Adrenal gland (tissue), 12 donors: ENCODE results near the gene LAPTM5. TPM values are rescaled to one million over a fixed set of nuclear protein-coding genes. Genes with fewer than 3 reads are reported as not detected.

Experiments used
- DNase-seq, 7 donors: peaks; one replicate each; pipeline ENCODE4 v3.0.0-alpha.2; 2019 to 2020
- H3K27ac ChIP-seq, 5 donors: fragments of 200-600 bp; sonication (generic) in 4 of 5; 1 replicate in 3 of 5; 2 replicates in 2 of 5; pipeline versions ENCODE4 v1.5.1 to v1.8.0; 2016 to 2020; ENCODE audit warnings: mild to moderate bottlenecking in 1 of 5
- H3K27me3 ChIP-seq: fragments of 200-600 bp; 2 replicates; pipeline ENCODE4 v1.8.0; 2021
- H3K36me3 ChIP-seq, 2 donors: fragments of 200-600 bp; replicated peaks in 1 of 2; 1 replicate in 1 of 2; 2 replicates in 1 of 2; pipeline versions ENCODE4 v1.5.1 to v1.8.0; 2018 to 2022
- H3K4me1 ChIP-seq, 2 donors: fragments of 200-600 bp; replicated peaks in 1 of 2; 1 replicate in 1 of 2; 2 replicates in 1 of 2; pipeline versions ENCODE4 v1.5.1 to v1.8.0; 2018 to 2021
- H3K4me3 ChIP-seq, 4 donors: fragments of 200-600 bp; sonication (generic) in 3 of 4; one replicate each; pipeline ENCODE4 v1.5.1; 2016 to 2018
- H3K9me3 ChIP-seq, 3 donors: fragments of 200-600 bp; sonication (generic) in 1 of 3; replicated peaks in 1 of 3; 1 replicate in 2 of 3; 2 replicates in 1 of 3; pipeline versions ENCODE4 v1.5.1 to v1.8.0; 2016 to 2021
- POLR2A ChIP-seq, 2 donors: fragments of 450-650 bp; IDR thresholded peaks; one replicate each; pipeline ENCODE4 v1.6.1; 2017; ENCODE audit warnings: antibody characterized with exemption in 2 of 2, mild to moderate bottlenecking in 2 of 2, moderate library complexity in 1 of 2
- WGBS, 4 donors: extraction: QIAGEN DNeasy Blood & Tissue Kit in 2 of 4; methylation state at CpG; one replicate each; pipeline versions ENCODE4 v1.1.5 to v1.1.7; 2013 to 2017; 5-methylcytosine and 5-hydroxymethylcytosine counted together
- intact Hi-C, 2 donors: fragments of 100-400 bp; cut with DNase I; formaldehyde crosslinking; loops; one replicate each; pipeline versions ENCODE4 v1.14.1 to v1.15.0; 2022 to 2023
- polyA plus RNA-seq, 3 donors: library from polyadenylated mRNA; stranded (reverse); fragments of 200-250 nt in 2 of 3; fragments of 350-450 nt in 1 of 3; fragmentation: Illumina TruSeq in 1 of 3; extraction: RNeasy Lipid Tissue Mini Kit (QIAGEN cat#74804) in 1 of 3; gene quantifications; one replicate each; pipeline ENCODE4 v1.2.3, GENCODE V29; 2013 to 2014
- total RNA-seq, 9 donors: library from RNA; depleted of rRNA in 4 of 9; stranded (reverse); fragments of >200 nt in 4 of 9; fragments of 120-200 nt in 1 of 9; fragmentation: NEBNext Ultra II Directional in 1 of 9; extraction: Animal tissue kit (Norgen Biotek cat#: 25700) in 1 of 9; gene quantifications; one replicate each; pipeline versions ENCODE4 v1.1.0 to v1.2.4, GENCODE V29; 2013 to 2023
- TF ChIP-seq, protein P1 (sequence below), 6 experiments: fragments of 450-650 bp in 4 of 6; fragments of 200-600 bp in 2 of 6; sonication (generic) in 1 of 6; IDR thresholded peaks; 1 replicate in 5 of 6; 2 replicates in 1 of 6; pipeline versions ENCODE4 v1.5.1 to v1.8.0; 2016 to 2021; ENCODE audit warnings: antibody characterized with exemption in 6 of 6, mild to moderate bottlenecking in 2 of 6, moderate library complexity in 1 of 6
- donor health status: healthy with polysubstance abuse.
- donor health status: Bipolar disorder and iron deficiency.
- donor health status: DM: yes; HTN: yes; CAD: no.
- donor health status: DM: no; HTN: no; CAD: no.
- donor health status: DM: no; HTN: no; CAD: no.
- donor health status: DM: yes; HTN: yes; CAD: no.

The LAPTM5 gene
- total and polyA plus RNA-seq, 12 donors, result 7.8 to 177 (median 109) TPM

DNA sequence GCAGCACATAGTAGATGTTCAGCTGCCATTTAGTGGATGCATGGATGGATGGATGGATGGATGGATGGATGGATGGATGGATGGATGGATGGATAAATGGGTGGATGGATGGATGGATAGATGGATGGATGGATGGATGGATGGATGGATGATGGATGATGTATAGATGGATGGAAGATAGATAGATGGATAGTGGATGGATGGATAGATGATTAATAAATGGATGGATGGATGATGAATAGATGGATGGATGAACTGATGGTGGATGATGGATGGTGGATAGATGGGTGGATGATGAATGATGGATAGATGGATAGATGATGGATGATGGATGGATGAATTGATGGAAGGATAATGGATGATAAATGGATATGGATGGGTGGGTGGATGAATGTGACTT is 54.8 kb downstream of the LAPTM5 start:
- no peak for DNase-seq
- intact Hi-C loops, result loop anchor here in 1 of 2 donors (10.0 kb wide), 2 partner anchors 318 to 908 kb away; no protein-coding TSS in a partner anchor
- Histone ChIP-seq H3K4me3 (no peak overlapping the region), H3K27ac (no peak overlapping the region), H3K36me3 (no peaks in the 10 kb centered on the region), H3K27me3 (no peaks in the 10 kb centered on the region), H3K9me3 (no peaks in the 10 kb centered on the region), H3K4me1 (peaks cover 0 to 2% of the 10 kb centered on the region in 2 donors)
- no peak for TF ChIP-seq POLR2A (IDR thresholded peaks at IDR 0.05)
- TF ChIP-seq, protein P1, sequence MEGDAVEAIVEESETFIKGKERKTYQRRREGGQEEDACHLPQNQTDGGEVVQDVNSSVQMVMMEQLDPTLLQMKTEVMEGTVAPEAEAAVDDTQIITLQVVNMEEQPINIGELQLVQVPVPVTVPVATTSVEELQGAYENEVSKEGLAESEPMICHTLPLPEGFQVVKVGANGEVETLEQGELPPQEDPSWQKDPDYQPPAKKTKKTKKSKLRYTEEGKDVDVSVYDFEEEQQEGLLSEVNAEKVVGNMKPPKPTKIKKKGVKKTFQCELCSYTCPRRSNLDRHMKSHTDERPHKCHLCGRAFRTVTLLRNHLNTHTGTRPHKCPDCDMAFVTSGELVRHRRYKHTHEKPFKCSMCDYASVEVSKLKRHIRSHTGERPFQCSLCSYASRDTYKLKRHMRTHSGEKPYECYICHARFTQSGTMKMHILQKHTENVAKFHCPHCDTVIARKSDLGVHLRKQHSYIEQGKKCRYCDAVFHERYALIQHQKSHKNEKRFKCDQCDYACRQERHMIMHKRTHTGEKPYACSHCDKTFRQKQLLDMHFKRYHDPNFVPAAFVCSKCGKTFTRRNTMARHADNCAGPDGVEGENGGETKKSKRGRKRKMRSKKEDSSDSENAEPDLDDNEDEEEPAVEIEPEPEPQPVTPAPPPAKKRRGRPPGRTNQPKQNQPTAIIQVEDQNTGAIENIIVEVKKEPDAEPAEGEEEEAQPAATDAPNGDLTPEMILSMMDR (IDR thresholded peaks at IDR 0.05), result no peak

DNA sequence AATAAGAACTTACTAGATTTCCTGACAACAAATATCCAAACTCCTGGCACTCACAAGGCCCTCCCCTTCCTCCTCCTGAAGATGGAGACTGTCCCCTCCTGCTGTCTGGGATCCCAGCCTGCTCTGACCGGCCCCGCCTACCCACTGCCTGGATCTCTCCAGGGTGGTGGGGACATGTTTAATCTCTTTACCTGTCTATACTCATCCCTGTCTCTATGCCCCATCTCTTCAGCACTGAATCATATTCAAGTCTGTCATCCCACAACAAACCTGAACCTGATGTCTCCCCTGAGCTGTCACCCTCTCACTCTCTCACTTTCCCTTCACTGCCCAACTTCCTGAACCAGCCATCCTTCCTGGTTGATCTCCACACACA is 56.3 kb downstream of the LAPTM5 start:
- H3K27ac ChIP-seq, result no peak overlapping the region
- intact Hi-C loops, result loop anchor here in 1 of 2 donors (10.0 kb wide), 2 partner anchors 316 to 906 kb away; no protein-coding TSS in a partner anchor
- H3K9me3 ChIP-seq, result no peaks in the 10 kb centered on the region
- TF ChIP-seq, protein P1 (IDR thresholded peaks at IDR 0.05), result no peak
- no peak for TF ChIP-seq POLR2A (IDR thresholded peaks at IDR 0.05)
- no peaks in the 10 kb centered on the region for H3K36me3 ChIP-seq
- no peak for DNase-seq
- no peak overlapping the region for H3K4me3 ChIP-seq
- 77 to 91% (median 88%) methylated on average over 2 of the region's 2 CpGs for WGBS, 4 donors
- no peaks in the 10 kb centered on the region for H3K27me3 ChIP-seq
- no peaks in the 10 kb centered on the region for H3K4me1 ChIP-seq

GRCh38 chr1:30700528-30701257 is 56.9 kb downstream of the LAPTM5 start:
- Histone ChIP-seq H3K4me1 (no peaks in the 10 kb centered on the region), H3K27ac (no peak overlapping the region), H3K36me3 (no peaks in the 10 kb centered on the region), H3K4me3 (no peak overlapping the region), H3K27me3 (no peaks in the 10 kb centered on the region), H3K9me3 (no peaks in the 10 kb centered on the region)
- no peak for TF ChIP-seq POLR2A (IDR thresholded peaks at IDR 0.05)
- TF ChIP-seq, protein P1 (IDR thresholded peaks at IDR 0.05), result no peak
- DNase-seq, result peak; percentile 77 to 89 (median 86)
- 60 to 75% (median 62%) methylated on average over 5 to 7 of the region's 7 CpGs for WGBS, 4 donors
- intact Hi-C loops, result loop anchor here in 1 of 2 donors (10.0 kb wide), 2 partner anchors 316 to 906 kb away; no protein-coding TSS in a partner anchor

DNA sequence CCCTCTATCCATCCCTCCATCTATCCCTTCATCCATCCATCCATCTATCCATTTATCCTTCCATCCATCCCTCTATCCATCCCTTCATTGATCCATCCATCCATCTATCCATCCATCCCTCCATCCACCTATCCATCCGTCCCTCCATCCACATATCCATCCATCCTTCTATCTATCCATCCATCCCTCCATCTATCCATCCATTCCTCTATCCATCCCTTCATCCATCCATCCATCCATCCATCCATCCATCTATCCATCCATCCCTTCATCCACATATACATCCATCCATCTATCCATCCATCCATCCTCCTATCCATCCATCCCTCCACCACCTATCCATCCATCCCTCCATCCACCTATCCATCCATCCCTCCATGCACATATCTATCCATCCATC is 57.8 kb downstream of the LAPTM5 start:
- no peak overlapping the region for H3K4me3 ChIP-seq
- intact Hi-C loops, result loop anchor here in 1 of 2 donors (10.0 kb wide), 2 partner anchors 315 to 905 kb away; no protein-coding TSS in a partner anchor
- no peaks in the 10 kb centered on the region for H3K36me3 ChIP-seq
- H3K27ac ChIP-seq, result no peak overlapping the region
- WGBS, 4 donors, result 70 to 100% (median 83%) methylated on average over 1 of the region's 1 CpG
- no peaks in the 10 kb centered on the region for H3K4me1 ChIP-seq
- H3K27me3 ChIP-seq, result no peaks in the 10 kb centered on the region
- no peak for TF ChIP-seq POLR2A (IDR thresholded peaks at IDR 0.05)
- TF ChIP-seq, protein P1 (IDR thresholded peaks at IDR 0.05), result no peak
- no peak for DNase-seq
- no peaks in the 10 kb centered on the region for H3K9me3 ChIP-seq
